IPS-11a (cell line): ENCODE measurements around the gene SCARB1.

Source experiments
- H3K4me3 ChIP-seq: one replicate; pipeline ENCODE4 v1.5.1; 2013; ENCODE audit warnings: low read depth, low read length, control low read depth

The SCARB1 gene

DNA sequence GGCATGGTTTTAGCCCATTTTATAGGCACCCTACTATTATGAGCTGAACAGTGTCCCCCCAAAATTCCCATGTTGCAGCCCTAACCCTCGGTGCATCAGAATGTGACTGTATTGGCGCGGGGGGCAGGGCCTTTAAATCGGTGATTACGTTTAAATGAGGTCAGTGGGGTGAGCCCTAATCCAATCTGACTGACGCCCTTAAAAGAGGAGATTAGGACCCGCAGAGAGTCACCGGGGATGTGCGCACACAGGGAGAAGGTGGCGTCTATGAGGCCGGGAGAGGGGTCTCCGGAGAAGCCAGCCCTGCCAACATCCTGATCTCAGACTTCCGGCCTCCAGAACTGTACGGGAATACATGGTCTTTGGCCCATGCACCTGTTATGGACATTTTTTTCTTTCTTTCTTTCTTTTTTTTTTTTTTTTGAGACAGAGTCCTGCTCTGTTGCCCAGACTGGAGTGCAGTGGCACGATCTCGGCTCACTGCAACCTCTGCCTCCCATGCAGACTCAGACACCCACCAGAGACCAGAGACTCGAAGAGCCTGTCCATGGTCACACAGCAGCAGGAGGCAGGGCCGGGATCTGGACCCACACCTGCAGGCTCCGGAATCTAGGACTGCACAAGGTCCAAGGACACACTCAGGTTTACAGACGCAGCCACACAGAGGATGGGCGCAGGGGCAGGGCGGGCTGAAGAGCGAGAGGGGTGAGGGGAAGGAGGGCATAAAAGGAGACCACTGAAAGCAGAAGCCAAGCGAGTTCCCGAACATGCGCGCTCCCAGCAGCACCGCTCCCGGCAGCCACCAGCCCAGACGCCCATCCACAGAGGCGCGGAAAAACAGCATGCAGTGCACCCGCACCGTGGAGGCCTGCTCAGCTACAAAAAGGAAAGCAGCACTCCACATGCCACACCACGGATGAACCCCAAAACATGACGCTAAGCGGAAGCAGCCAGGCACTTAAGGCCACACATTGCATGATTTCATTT, 19.0 kb downstream of the SCARB1 start:
- H3K4me3 ChIP-seq: no peak overlapping the region

DNA sequence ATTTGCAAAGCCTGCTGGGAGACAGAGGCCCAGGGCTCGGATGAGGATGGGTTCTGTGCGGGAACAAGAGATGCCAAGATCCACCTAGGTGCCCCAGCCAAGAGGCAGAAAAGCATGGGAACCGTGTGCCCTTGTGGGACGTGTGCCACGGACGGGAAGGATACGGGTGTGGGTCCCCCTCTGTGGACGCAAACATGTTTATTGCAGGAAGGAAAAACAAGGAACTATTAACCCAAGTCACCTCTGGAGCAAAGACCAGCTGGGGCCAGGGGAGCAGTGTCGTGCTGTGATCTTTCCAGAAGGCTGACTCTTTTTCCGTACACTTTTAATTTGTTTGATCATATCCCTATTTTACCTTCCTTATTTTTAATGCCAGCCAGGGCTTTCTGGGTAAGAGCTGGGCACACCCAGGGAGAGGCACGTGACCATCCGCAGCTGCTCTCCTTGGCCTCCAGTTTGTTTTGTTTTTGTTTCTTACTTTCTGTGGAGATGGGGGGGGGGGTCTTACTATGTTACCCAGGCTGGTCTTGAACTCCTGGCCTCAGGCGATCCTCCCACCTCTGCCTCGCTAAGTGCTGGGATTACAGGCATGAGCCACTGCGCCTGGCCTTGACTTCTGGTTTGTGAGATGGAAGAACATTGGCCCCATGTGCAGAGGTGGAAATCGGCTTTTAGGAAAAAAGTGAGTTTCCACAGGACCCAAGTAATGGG, 20.7 kb downstream of the SCARB1 start:
- no peak overlapping the region for H3K4me3 ChIP-seq

DNA sequence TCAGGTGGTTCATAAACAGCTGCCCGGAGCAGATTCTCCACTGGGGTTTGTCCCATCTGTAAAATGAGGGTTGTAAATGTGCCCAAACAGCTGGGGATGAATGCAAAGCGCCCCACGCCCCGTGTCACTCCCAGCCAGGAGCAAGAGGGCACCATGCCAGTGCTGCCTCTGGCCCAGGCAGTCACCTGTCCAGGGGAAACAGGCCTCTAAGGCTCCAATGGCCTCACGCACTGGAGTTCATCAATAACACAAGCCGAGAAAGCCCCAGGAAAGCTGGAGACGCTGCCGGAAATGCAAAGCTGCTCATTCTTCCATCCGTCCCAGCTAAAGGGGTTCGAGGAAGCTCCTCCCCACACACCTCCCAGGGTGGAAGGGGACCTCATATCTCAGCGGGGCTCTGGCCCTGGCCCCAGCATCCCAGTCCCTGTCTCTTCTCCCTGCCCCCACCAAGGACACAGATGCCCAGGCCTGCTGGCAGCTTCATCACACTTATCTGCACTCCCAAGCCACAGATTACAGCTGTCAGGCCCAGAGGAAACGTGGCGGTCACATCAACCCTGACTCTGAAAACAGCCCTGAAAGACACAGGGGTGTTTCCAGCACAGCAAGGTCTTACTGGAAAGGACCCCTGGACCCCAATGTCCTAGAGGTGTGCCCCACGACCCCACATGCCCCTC, 21.5 kb downstream of the SCARB1 start:
- H3K4me3 ChIP-seq: no peak overlapping the region

DNA sequence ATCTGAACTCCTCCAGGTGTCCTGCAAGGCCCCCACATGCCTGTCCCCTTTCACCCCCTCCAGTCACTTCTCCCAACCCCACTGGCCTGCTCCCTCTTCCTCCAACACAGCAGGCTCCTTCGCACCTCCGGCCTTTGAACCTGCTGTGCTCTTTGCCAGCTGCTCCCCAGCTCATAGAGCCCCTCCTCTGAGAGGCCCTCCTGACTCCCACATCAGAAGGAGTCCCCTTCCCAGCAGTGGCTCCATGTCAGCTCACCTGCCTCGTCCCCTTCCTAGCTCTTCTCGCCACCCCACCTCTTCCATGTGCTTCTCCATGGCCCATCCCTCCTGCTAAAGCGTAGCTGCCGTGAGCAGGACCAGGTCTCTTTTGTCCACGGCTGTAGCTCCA, 22.1 kb downstream of the SCARB1 start:
- no peak overlapping the region for H3K4me3 ChIP-seq

DNA sequence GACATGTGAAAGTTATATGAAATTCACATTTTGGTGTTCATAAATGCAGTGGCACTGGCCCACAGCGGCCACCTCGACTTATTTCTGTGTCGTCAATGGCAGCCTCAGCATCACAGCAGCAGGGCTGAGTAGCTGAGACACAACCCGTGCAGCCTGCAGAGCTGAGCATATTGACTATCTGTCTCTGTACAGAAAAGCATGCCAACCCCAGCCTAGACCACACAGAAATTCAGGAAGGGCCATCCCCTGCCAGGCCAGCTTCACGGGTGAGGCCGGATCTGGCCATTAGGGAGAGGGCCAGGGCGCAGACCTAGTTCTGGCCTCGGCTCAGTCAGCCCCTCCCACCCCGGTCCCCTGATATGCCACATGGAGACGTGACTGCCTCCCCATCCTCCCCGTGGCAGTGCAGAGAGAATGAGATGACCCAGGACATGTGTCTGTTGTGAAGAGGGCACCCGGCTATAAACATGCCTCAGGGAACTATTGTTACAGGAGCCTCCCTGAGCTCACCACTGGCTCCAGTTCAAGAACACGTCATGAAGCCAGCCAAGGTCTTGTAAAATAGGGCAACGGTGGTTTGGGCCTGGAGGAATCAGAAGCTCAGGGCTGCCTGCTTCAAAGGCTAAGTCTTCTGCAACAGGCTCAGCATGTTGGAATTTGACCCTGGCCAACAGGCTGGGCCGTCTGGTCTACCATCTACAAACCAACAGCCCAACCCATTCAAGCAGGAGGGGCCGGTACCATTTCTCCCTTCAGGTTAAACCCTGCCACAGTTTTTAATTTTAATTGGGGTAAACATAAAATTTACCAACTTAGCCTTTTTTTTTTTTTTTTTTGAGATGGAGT, 25.5 kb downstream of the SCARB1 start:
- no peak overlapping the region for H3K4me3 ChIP-seq

DNA sequence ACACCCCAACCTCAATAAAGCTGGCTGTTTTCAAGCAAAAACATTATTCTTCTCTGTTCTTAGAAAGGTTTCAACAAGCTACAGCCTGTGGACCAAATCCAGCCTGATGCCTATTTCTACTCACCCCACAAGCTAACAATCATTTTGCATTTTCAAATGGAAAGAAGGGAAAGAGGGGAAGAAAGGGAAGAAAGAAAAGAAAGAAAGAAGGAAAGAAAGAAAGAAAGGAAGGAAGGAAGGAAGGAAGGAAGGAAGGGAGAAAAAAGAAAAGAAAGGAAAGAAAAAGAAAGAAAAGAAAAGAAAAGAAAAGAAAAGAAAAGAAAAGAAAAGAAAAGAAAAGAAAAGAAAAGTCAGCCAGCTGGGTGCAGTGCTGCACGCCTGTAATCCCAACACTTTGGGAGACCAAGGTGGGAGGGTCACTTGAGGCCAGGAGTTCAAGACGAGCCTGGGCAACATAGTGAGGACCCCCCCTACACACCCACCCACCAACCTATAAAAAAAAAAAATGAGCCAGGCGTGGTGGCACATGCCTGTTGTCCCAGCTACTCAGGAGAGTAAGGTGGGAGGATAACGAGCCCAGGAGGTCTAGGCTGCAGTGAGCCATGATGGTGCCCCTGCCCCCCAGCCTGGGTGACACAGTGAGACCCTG, 26.3 kb downstream of the SCARB1 start:
- H3K4me3 ChIP-seq: no peak overlapping the region

DNA sequence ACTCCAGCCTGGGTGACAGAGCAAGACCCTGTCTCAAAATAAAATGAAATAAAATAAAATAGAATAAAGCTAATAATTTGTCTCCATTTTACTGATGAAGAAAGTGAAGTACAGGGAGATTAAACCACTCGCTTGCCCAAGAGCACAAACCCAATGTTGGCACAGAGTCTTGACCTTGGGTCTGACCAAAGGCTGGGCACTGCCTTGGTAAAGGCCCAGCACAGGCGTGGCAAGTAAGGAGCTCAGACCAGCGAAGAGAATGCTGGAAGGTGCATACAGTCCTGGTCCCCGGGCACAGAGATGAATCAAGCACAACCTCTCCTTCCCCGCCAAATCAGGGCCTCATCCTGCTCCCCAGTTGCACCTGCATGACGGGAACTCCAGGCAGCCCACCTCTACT, 26.9 kb downstream of the SCARB1 start:
- H3K4me3 ChIP-seq: no peak overlapping the region

DNA sequence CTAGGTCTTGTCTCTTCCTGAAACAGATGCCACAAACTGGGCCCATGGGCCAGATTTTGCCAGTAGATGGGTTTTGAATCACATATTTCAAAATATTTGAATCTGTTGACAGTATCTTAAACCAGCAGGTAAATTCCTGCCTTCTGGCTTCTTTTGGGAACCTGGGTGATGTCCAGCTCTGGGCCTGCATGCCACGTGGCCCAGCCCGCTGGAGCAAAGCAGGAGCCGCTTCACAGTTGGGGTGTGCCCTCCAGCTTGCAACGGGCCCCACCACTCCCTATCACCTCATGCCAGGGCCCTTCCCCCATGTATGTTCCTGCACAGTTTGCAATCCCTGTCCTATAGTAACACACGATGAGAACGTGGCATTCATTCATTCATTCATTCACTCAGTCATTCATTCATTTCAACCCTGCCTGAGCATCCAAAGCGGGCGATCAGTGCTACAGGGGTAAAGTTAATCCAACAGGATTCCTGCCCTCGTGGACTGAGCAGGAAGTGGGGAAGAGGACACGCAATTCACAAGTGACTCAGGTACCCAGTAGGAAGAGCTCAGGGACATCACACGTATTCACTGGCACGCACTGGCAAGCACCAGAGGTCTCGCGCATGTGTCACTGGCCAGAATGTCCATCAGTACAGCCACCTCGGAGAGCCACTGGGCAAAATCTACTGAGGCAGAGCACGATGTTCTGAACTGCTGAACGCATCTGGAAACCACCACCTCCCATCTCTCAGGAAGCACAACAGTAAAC, 27.8 kb downstream of the SCARB1 start:
- H3K4me3 ChIP-seq: no peak overlapping the region

DNA sequence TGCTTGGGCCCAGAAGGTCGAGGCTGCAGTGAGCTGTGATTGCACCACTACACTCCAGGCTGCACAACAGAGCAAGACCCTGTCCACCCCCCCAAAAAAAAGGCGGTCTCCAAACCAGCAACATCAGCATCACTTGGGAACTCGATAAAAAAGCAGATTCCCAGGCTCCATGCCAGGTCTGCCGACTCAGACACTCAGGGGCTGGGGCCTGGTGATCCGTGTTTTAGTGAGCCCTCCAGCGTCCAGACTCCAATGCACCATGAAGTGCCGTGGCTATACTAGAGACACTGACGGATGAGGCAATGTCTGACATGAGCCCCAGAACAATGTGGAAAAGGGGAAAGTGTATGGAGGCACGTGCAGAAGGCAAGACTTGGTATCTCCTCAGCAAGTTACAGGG, 28.8 kb downstream of the SCARB1 start:
- no peak overlapping the region for H3K4me3 ChIP-seq

DNA sequence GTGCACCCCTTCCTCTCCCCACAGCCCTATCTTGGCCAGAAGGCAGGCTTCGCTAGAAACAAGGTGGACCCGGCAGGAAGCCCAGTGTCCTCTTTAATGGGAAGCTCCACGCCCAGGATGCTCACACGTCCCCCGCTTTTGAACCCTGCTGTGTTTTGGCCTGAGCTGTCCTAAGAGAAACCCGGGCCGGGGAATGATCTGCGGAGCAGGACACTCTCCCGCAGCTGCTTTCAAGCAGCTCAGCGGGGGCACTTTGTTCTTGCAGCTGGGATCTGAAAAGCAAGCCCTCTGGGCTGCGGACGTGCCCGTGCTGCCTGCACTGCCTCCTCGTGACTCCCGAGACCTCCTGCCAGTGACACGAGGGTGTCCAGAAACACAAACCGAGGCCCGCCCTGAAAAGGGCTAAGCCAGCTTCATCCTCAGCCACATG, 30.0 kb downstream of the SCARB1 start:
- H3K4me3 ChIP-seq: no peak overlapping the region

DNA sequence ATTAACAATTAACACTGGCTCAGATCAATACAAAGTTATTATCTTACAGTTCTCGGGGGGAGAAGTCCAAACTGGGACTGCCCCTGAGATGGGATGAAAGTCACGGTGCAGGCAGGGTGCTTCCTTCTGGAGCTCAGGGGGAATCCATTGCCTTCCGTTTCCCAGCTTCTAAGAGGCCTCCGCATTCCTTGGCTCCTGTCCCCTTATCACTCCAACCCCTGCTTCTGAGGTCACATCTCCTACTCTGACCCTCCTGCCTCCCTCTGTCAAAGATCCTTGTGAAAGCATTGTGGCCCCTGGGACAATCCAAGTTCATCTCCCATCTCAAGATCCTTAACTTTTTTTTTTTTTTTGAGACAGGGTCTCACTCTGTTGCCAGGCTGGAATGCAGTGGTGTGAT, 30.8 kb downstream of the SCARB1 start:
- no peak overlapping the region for H3K4me3 ChIP-seq

DNA sequence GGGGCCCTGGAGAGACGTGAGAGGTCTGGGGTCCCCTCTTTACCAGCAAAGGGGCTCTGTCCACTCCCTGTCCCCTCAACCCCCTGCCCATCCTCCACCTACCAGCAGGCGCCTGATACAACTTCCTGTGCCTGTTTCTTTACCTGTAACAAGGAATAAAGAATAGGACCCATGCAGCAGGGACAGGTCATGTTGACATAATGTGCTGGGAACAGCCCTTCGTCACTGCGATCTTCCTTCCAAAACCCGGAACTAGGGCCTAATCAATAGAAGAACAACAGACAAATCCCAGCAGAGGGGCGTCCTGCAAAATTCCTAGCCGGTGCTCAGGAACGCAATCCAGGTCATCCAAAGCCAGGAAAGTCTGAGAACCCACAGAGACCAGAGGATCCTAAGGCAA, 32.1 kb downstream of the SCARB1 start:
- no peak overlapping the region for H3K4me3 ChIP-seq

DNA sequence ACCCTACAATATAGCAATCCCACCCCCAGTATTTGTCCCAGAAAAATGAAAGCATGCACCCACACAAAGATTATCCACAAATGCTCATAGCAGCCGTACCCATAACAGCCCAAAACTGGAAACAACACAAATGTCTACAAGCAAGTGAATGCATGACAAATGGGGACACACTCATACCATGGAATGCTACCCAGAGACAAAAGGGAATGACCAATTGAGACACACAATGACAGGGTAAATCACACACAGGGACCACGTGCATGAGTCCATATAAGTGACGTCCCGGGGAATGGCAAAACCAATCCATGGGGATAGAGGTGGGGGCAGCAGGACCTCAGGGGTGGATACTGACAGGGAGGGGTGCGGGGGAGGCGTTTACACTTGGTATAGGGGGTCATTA, 33.4 kb downstream of the SCARB1 start:
- no peak overlapping the region for H3K4me3 ChIP-seq

DNA sequence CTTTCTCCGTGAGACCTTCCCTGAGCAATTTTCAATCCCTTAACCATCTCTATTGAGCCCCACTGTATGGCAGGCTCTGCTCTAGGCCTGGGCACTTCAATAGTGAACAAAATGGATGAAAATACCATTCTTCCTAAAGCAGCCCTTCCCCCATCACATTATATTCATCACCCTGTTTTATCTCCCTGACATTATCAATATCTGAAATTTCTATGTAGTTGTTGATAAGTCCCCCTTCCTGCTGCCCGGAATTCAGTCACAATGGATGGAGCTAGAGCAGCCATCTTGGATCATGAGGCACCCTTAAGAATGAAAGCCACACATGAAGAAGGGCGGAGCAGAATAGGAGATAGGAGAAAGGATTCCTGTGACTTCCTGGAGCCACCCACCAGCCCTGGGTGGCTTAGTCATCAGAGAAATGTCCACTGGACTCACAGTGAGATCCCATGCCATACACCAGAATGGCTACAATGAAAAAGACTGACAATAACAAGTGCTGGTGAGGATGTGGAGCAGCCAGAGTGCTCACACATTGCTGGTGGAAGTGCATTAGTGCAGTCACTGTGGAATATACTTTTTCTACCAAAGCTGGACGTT, 33.9 kb downstream of the SCARB1 start:
- H3K4me3 ChIP-seq: no peak overlapping the region

DNA sequence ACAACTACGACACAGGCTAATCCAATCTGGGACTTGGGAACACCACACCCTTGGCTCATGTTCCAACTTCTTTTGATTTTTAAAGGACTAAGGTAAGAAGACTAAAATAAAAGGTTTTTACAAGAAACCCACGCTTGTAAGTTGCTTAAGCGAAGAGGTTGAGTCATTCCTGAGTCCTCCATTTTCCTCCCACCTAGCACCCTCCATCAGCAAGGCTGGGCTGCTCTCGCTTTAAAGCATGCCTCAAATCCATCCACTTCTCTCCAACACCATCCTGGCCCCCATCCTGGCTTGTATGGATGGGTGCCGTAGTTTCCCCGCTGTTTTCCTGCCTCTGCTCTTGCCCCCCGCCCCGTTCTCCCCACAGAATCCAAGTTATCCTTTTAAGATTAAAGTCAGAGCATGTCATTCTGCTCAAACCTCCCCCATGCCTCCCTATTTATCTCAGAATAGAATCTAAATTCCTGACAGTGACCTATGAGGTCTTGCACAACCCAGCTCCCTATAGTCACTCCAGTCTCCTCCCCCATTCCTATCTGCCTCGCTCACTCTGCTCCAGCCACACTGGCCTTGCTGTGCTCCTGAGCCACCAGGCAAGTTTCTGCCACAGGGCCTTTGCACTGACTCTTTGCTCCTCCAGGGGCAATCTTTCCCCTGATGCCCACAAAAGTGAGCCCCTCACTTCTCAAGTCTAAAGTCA, 34.5 kb downstream of the SCARB1 start:
- no peak overlapping the region for H3K4me3 ChIP-seq

DNA sequence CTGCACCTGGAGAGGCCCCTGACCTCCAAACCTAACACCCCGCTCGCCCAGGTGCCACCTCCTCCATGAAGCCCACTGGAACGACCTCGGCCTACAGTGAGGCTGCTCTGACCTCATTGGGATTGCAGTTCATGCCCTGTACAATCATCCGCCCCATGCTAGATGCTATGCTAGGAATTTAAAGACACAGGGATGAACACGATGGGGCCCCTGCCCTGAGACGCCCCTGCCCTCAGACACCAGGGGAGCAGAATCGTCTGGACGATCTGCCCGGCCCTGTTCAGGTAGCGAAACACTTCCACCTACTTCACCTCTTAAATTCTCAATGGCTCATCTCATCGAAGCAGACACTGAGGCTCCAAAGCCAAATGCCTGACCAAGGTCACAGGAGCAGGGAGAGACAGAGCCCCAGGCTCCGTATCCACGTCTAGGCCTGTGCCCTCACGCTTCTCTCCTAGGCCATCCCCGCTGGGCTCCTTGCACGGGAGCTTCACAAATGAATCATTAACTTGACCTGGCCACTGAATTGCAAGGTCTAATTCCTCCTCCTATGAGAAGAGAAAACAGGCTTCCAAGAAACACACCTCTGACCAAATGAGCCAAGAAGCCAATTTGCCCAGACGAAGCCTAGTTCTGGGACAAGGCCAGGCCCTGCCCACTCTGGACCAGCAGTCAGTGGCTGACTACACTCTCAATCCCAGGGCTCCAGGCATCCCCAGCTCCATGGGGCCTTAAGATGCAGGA, 35.2 kb downstream of the SCARB1 start:
- H3K4me3 ChIP-seq: no peak overlapping the region

DNA sequence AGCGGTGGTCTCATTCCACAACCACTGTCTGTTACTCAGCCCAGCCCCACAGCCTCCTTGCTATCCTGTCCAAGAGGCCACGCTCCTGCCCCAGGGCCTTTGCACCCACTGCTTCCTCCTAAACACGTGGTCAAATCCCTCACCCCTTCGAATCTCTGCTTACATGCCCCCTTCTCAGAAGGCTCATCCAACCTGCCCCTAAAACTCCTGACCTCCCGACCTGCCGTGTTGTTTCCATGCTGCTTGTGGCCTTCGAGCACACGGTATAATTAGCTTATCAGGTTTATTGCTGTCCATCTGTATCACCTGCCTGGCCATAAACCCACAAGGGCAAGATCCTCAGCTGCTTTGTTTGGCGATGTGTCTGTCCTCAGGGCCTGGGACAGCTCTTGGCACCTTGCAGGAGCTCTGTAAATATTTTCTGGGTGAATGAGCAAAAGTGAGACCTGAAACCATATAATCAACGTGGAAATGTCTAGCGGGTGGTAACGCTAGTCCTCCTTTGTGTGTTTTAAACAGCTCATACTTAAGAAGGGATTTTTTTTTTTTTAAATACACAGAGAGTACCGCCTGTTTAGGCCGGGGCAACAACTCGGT, 36.0 kb downstream of the SCARB1 start:
- no peak overlapping the region for H3K4me3 ChIP-seq
